ENCODE measurements around the gene RNF144B.

DNA sequence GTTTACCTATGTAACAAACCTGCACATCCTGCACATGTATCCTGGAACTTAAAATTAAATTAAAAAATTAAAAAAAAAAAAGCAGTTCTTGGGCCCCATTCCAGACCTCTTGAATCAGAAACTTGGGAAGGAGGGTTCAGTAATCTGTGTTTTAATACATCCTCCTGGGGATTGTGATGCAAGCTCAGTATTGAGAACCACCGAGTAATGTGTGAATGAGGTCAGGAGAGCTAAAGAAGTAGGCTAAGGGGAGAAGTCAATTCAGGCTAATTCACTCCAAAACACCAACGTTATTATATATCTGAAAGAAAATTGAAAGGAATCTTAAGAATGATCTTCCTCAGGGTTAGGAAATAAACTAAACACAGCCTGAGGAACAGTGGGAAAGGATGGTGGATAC is 120.4 kb downstream of the RNF144B start:
- no peak for TF ChIP-seq POLR2A (IDR thresholded peaks at IDR 0.05)
- TF ChIP-seq, protein P1, sequence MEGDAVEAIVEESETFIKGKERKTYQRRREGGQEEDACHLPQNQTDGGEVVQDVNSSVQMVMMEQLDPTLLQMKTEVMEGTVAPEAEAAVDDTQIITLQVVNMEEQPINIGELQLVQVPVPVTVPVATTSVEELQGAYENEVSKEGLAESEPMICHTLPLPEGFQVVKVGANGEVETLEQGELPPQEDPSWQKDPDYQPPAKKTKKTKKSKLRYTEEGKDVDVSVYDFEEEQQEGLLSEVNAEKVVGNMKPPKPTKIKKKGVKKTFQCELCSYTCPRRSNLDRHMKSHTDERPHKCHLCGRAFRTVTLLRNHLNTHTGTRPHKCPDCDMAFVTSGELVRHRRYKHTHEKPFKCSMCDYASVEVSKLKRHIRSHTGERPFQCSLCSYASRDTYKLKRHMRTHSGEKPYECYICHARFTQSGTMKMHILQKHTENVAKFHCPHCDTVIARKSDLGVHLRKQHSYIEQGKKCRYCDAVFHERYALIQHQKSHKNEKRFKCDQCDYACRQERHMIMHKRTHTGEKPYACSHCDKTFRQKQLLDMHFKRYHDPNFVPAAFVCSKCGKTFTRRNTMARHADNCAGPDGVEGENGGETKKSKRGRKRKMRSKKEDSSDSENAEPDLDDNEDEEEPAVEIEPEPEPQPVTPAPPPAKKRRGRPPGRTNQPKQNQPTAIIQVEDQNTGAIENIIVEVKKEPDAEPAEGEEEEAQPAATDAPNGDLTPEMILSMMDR (IDR thresholded peaks at IDR 0.05), result no peak
